Upper lobe of left lung (tissue), 6 donors: Measurements from ENCODE around the gene BPIFB2. TPM values are rescaled to one million over a fixed set of nuclear protein-coding genes. Genes with fewer than 3 reads are reported as not detected.
"Not testable (repeated sequence)": the region's sequence is repeated elsewhere in the genome, so short reads cannot be mapped to it uniquely, and the experiment has no call there.

Experiments used
- ATAC-seq, 2 donors: fragments of 200-7000 bp; cut with Tn5 transposase; one replicate each; pipeline ENCODE4 v1.9.1; 2022; ENCODE audit warnings: mild to moderate bottlenecking in 2 of 2, moderate library complexity in 2 of 2; ENCODE audit not compliant: low FRiP score in 2 of 2
- DNase-seq, 2 donors: peaks; one replicate each; pipeline ENCODE4 v3.0.0-alpha.2; 2019 to 2020
- H3K27ac ChIP-seq, 4 donors: fragments of 200-600 bp; sonication (generic); one replicate each; pipeline ENCODE4 v1.5.1; 2016 to 2019
- H3K27me3 ChIP-seq, 4 donors: fragments of 200-600 bp; sonication (generic); one replicate each; pipeline ENCODE4 v1.5.1; 2017 to 2019
- H3K36me3 ChIP-seq, 4 donors: fragments of 200-600 bp; sonication (generic); one replicate each; pipeline ENCODE4 v1.5.1; 2016 to 2019
- H3K4me1 ChIP-seq, 4 donors: fragments of 200-600 bp; sonication (generic); one replicate each; pipeline ENCODE4 v1.5.1; 2018 to 2019
- H3K4me3 ChIP-seq, 4 donors: fragments of 200-600 bp; sonication (generic); one replicate each; pipeline ENCODE4 v1.5.1; 2017 to 2019; ENCODE audit warnings: mild to moderate bottlenecking in 2 of 4, moderate library complexity in 1 of 4
- H3K9me3 ChIP-seq, 4 donors: fragments of 200-600 bp; sonication (generic); one replicate each; pipeline ENCODE4 v1.5.1; 2018 to 2019
- EP300 ChIP-seq, 4 donors: sonication (generic); formaldehyde crosslinking; IDR thresholded peaks; one replicate each; pipeline ENCODE4 v1.5.1; 2017; ENCODE audit warnings: antibody characterized with exemption in 4 of 4, control low read depth in 2 of 4
- POLR2A ChIP-seq, 4 donors: fragments of 450-650 bp; IDR thresholded peaks; one replicate each; pipeline ENCODE4 v1.5.1; 2016 to 2017; ENCODE audit warnings: antibody characterized with exemption in 4 of 4, mild to moderate bottlenecking in 2 of 4
- POLR2AphosphoS5 ChIP-seq, 2 donors: sonication (generic); formaldehyde crosslinking; IDR thresholded peaks; one replicate each; pipeline ENCODE4 v1.5.1; 2017; ENCODE audit warnings: antibody characterized with exemption in 2 of 2
- WGBS, 2 donors: methylation state at CpG; one replicate each; pipeline ENCODE4 v1.1.5; 2017 to 2018; 5-methylcytosine and 5-hydroxymethylcytosine counted together
- total RNA-seq, 6 donors: library from RNA; depleted of rRNA in 4 of 6; stranded (reverse); fragments of >200 nt in 4 of 6; gene quantifications; one replicate each; pipeline versions ENCODE4 v1.1.0 to v1.2.1, GENCODE V29; 2016 to 2021
- TF ChIP-seq, protein P1 (sequence below), 6 experiments: fragments of 450-650 bp in 4 of 6; fragments of 200-600 bp in 2 of 6; sonication (generic) in 2 of 6; IDR thresholded peaks; one replicate each; pipeline ENCODE4 v1.5.1; 2016 to 2019; ENCODE audit warnings: antibody characterized with exemption in 6 of 6
- donor health status: DM: no; HTN: no; CAD: no; lungs with moderate emphysema.
- donor health status: DM: no; HTN: yes; CAD: no; lungs with severe emphysema.

The BPIFB2 gene
- total RNA-seq, 6 donors from 2014 or later: 0.23 to 3.1 (median 0.27) TPM; not detected in 3

DNA sequence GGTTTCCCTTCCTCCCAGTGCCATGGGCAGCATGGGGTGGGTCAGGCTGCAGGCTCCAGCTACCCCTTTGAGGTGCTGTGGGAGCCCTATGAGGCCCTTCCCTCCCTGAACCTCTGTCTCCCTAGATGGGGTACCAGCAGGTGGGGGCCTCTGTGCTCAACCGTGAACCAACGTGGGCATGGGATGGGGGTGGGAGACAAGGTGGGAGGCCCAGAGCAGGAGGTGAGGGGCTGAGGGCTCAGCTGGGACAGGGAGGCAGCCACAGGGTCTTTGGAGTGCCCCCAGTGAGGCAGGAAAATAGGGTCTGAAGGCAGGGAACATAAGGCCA lies 36.6 kb upstream of the BPIFB2 start:
- peak overlapping the region in 1 of 4 donors; percentile 61 for H3K27ac ChIP-seq
- ATAC-seq (no peak), DNase-seq (no peak)
- H3K4me1 ChIP-seq: peaks cover 0 to 7% (median 3%) of the 10 kb centered on the region in 4 donors
- no peak overlapping the region for H3K4me3 ChIP-seq
- no peaks in the 10 kb centered on the region for H3K36me3 ChIP-seq
- no peaks in the 10 kb centered on the region for H3K9me3 ChIP-seq
- WGBS, 2 donors: 100% methylated on average over 2 of the region's 2 CpGs
- TF ChIP-seq EP300 (IDR thresholded peaks at IDR 0.05) (no peak), POLR2A (IDR thresholded peaks at IDR 0.05) (no peak), POLR2AphosphoS5 (IDR thresholded peaks at IDR 0.05) (no peak)
- TF ChIP-seq, protein P1, sequence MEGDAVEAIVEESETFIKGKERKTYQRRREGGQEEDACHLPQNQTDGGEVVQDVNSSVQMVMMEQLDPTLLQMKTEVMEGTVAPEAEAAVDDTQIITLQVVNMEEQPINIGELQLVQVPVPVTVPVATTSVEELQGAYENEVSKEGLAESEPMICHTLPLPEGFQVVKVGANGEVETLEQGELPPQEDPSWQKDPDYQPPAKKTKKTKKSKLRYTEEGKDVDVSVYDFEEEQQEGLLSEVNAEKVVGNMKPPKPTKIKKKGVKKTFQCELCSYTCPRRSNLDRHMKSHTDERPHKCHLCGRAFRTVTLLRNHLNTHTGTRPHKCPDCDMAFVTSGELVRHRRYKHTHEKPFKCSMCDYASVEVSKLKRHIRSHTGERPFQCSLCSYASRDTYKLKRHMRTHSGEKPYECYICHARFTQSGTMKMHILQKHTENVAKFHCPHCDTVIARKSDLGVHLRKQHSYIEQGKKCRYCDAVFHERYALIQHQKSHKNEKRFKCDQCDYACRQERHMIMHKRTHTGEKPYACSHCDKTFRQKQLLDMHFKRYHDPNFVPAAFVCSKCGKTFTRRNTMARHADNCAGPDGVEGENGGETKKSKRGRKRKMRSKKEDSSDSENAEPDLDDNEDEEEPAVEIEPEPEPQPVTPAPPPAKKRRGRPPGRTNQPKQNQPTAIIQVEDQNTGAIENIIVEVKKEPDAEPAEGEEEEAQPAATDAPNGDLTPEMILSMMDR (IDR thresholded peaks at IDR 0.05): no peak
- H3K27me3 ChIP-seq: no peaks in the 10 kb centered on the region

DNA sequence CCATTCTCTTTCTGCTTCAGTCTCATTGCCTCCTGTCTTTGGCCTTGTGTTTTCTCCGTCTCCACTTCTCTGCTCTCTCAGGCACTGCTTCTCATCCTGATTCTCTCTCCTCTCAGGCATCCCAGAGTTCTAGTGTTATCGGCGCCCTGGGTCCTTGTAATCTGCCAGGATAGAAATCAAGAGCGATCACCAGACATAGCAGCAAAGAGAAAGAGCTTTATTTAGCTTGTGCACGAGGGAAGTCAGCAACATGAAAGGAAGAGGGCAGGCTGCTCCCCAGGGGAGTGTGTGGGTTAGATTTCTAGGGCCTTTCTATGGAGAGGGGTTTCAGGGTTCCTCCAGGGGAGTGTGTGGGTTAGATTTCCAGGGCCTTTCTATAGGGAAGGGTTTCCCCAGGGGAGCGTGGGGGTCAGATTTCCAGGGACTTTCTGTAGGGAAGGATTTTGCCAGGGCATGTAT lies 35.8 kb upstream of the BPIFB2 start:
- Histone ChIP-seq H3K36me3 (no peaks in the 10 kb centered on the region), H3K9me3 (no peaks in the 10 kb centered on the region), H3K4me3 (no peak overlapping the region), H3K4me1 (peaks cover 0 to 7% (median 3%) of the 10 kb centered on the region in 4 donors), H3K27ac (peak overlapping the region in 2 of 4 donors; percentile 3 to 26), H3K27me3 (no peaks in the 10 kb centered on the region)
- DNase-seq (no peak), ATAC-seq (no peak)
- WGBS, 2 donors: 48 to 53% methylated on average over 6 of the region's 6 CpGs
- TF ChIP-seq EP300 (IDR thresholded peaks at IDR 0.05) (no peak), POLR2AphosphoS5 (IDR thresholded peaks at IDR 0.05) (no peak), POLR2A (IDR thresholded peaks at IDR 0.05) (no peak)
- TF ChIP-seq, protein P1 (IDR thresholded peaks at IDR 0.05): no peak

DNA sequence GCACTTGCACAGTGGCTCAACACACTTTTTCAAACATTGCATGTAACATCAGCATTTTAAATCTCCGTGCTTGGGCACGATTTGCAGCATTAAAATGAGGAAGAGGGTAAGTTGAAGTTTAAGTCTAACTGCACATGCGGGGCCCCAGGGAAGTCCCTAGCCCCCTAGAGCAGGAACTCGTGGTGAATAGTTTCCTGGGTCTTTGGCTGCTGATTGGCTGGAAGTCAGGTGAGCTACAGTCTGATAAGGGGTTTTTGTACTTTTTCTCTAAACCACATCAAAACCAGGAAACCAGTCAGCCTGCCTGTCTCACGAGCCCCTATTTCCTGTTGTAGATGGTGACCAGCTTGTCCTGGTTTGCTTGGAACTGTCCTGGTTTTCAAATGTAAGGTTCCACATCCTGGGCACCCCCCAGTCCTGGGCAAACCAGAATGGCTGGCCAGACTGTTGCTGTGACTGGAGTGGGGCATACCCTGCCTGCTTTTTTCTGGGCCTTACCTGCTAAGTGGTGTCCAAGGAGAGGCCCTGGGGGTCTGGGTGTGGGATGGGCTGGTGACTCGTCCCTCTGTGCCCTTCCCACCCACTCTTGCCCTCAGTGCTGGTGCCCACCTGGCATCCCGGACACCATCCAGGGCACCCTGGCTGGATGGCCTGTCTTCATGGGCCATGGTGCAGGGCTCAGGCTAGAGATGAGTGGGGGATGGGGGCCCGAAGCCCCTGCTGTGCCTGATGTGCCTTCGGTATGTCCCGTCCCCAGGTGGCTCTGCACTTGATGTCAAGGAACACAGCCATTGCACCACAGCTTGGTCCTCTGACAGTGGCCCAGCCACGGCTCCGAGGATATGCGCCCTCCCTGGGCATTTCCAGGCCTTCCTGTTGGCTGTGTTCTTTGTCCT lies 35.1 kb upstream of the BPIFB2 start:
- ATAC-seq (no peak), DNase-seq (no peak)
- Histone ChIP-seq H3K9me3 (no peaks in the 10 kb centered on the region), H3K27me3 (no peaks in the 10 kb centered on the region), H3K27ac (peak overlapping the region in 2 of 4 donors; percentile 37 to 56), H3K36me3 (no peaks in the 10 kb centered on the region), H3K4me1 (peaks cover 0 to 7% (median 3%) of the 10 kb centered on the region in 4 donors), H3K4me3 (no peak overlapping the region)
- no peak for TF ChIP-seq POLR2A (IDR thresholded peaks at IDR 0.05)
- TF ChIP-seq, protein P1 (IDR thresholded peaks at IDR 0.05): no peak
- TF ChIP-seq EP300 (IDR thresholded peaks at IDR 0.05): no peak
- no peak for TF ChIP-seq POLR2AphosphoS5 (IDR thresholded peaks at IDR 0.05)
- WGBS, 2 donors: 69 to 75% methylated on average over 9 to 13 of the region's 13 CpGs

DNA sequence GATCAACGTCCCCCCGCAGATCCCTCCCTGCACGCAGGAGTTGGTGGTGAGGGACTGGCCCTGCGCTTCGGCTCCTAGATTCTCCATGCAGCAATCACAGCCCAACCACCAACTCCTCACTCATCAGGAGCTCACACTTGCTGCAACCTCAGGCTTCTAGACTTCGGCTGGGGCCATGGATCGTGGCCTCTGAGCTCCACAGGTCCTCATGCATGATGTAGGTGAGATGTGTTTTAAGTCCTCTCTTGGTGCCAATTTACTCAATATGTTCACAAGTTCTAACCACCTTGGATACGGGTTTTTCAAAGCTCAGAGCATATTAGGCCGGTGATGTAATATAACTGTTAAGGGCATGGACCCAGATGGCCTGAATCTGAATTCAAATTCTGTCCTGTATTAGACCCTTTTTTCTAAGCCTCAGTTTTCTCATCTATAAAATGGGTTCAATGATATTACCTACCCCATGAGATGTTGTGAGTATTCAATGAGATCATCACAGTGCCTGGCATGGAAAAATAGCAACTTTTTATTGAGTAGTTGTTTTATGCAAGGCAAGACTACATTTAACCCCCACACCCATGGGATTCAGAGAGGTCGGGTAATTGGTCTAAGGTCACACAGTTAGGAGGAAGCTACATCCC lies 34.3 kb upstream of the BPIFB2 start:
- Histone ChIP-seq H3K4me1 (peaks cover 0 to 7% (median 3%) of the 10 kb centered on the region in 4 donors), H3K36me3 (no peaks in the 10 kb centered on the region), H3K27ac (no peak overlapping the region), H3K27me3 (no peaks in the 10 kb centered on the region), H3K4me3 (no peak overlapping the region), H3K9me3 (no peaks in the 10 kb centered on the region)
- DNase-seq (no peak), ATAC-seq (no peak)
- 81 to 87% methylated on average over 9 to 10 of the region's 10 CpGs for WGBS, 2 donors
- no peak for TF ChIP-seq POLR2AphosphoS5 (IDR thresholded peaks at IDR 0.05)
- no peak for TF ChIP-seq EP300 (IDR thresholded peaks at IDR 0.05)
- TF ChIP-seq, protein P1 (IDR thresholded peaks at IDR 0.05): no peak
- TF ChIP-seq POLR2A (IDR thresholded peaks at IDR 0.05): no peak

DNA sequence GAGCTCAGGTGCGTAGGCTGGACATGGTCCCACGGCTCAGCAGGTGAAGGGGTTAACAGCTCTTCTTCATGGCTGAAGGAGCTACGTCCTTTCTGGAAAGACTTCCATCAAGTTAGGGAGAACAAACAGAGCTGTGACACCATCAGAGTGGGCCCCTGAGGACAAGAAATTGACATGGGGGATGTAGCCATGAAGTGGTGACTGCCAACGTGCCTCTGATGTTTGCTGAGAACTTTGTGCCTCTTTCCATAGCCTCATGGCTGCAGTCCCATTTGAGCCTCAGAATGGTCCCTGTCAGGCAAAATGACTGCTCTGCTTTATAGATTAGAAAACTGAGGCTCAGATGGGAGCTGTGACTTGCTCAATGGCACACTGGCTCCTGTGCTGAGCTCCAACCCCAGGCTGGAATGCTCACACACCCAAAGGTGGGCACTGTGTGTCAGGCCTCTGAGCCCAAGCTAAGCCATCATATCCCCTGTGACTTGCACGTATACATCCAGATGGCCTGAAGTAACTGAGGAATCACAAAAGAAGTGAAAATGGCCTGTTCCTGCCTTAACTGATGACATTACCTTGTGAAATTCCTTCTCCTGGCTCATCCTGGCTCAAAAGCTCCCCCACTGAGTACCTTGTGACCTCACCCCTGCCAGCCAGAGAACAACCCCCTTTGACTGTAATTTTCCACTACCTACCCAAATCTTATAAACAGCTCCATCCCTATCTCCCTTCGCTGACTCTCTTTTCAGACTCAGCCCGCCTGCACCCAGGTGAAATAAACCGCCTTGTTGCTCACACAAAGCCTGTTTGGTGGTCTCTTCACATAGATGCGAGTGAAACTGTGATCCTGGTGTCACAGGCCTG lies 33.1 kb upstream of the BPIFB2 start:
- not testable (repeated sequence) for H3K9me3 ChIP-seq, H3K36me3 ChIP-seq, H3K4me1 ChIP-seq, DNase-seq, H3K27ac ChIP-seq, H3K27me3 ChIP-seq, H3K4me3 ChIP-seq, ATAC-seq
- 77% methylated on average over 8 to 9 of the region's 9 CpGs for WGBS, 2 donors

DNA sequence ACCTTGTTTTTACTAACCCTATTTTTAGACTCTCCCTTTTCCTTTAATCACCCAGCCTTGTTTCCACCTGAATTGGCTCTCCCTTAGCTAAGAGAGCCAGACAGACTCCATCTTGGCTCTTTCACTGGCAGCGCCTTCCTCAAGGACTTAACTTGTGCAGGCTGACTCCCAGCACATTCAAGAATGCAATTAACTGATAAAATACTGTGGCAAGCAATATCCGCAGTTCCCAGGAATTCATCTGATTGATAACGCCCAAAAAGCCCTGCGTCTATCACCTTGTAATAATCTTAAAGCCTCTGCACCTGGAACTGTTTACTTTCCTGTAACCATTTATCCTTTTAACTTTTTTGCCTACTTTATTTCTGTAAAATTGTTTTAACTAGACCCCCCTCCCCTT lies 32.4 kb upstream of the BPIFB2 start:
- not testable (repeated sequence) for DNase-seq, H3K4me1 ChIP-seq, H3K36me3 ChIP-seq, H3K4me3 ChIP-seq, H3K27me3 ChIP-seq, H3K27ac ChIP-seq, H3K9me3 ChIP-seq, ATAC-seq
- WGBS, 2 donors: 72 to 80% methylated on average over 4 of the region's 4 CpGs
